HG03565 (cell line): ENCODE results near the gene CTNND2.

Experiments used
- ATAC-seq: cut with Tn5 transposase; IDR thresholded peaks from one replicate; pipeline ENCODE4 v1.9.1; 2021; ENCODE audit warnings: mild to moderate bottlenecking, moderate library complexity; ENCODE audit not compliant: unreplicated experiment

Gene CTNND2

DNA sequence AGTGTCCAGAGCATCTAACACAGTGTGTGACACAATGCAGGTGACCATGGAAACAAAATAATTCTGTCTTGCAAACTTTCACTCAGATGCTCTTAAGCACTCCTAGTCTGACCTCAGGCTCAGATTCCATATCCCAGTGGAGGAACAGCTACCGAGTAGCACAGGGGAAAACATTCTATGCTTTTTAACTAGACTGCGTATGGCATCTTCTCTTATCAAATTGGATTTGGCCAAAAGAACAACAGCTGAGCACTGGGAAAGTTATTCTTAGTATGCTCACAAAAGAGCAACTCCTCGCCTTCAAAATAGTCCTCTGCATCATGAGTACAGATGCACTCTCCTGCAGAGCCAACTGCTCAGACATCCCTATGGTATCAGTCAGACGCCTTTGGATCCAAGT lies 615.0 kb downstream of the CTNND2 start:
- no peak for ATAC-seq

DNA sequence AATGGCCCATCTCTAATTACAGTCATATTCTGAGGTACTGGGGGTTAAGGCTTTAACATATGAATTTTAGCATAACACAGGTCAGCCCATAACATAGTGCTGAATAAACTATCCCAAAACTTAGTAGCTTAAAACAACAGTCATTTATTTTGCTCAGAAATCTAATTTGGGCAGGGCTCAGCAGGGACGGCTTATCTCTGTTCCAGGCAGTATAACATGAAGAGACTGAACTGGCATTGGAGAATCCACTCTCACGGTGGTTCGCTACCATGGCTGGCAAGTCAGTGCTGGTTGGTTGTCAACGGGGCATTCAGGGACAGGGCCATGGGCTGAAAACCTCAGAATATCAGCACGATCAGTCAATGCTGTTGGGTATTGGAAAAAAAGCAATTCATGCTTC lies 622.4 kb downstream of the CTNND2 start:
- no peak for ATAC-seq

GRCh38 chr5:11277323-11277722 lies 626.9 kb downstream of the CTNND2 start:
- ATAC-seq: no peak

GRCh38 chr5:11273180-11273903 lies 630.9 kb downstream of the CTNND2 start:
- ATAC-seq: no peak

DNA sequence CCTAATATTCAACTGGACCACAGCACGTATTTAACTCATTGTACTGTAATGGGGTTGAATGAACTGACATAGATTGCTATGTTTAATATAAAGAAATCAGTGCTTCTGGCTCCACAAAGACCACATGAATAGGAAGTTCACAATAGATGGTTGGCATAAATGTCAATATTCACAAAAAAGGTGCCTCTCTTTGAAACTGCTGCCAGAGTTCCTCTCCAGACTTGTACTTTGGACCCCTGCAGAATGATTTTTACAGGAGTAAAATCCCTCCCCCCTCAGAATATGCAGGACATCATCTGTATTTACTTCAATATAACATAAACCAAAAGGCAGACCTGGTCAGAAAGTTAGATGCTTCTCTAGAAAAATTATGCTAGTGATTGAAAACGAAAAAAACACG lies 634.7 kb downstream of the CTNND2 start:
- ATAC-seq: no peak

DNA sequence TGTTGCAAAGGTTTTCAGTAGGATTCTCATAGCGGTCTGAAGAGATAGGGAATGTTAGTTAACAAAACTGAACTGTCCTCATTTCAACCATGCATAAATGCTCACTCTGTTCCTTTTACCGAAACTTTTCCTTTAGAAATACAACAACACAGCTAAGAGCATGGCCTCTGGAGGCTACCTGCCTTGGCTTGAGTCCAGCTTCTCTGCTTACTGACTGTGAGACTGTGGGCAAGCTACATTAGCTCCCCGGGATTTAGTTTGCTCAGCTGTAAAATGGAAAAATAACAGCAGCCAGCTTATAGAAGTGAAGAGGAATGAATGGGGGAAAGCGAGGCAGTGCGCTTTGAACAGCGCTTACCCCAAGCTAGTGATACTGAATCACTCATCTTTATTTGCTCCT lies 635.4 kb downstream of the CTNND2 start:
- no peak for ATAC-seq

- no peak for ATAC-seq
These were observed 637.9 kb downstream of the CTNND2 start for GRCh38 chr5:11266331-11266730.

DNA sequence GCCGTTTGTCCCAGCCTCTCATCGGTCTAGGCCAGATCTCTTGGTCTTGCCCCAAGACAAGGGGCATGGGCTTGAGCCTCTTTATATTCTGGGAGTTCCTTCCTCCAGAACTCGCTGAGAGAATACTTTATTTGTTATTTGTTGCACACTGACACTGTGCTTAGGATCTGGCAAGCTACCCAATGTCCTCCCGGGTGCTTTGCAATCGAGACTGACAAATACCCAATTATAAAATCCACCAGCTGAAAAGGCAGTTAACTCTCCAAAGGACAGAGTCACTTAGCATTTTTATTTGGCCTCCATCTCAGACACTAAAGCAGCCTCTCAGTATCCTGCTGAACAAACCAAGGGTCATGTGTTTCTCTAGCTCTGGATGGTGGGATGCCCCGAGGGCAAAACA lies 643.0 kb downstream of the CTNND2 start:
- ATAC-seq: no peak

DNA sequence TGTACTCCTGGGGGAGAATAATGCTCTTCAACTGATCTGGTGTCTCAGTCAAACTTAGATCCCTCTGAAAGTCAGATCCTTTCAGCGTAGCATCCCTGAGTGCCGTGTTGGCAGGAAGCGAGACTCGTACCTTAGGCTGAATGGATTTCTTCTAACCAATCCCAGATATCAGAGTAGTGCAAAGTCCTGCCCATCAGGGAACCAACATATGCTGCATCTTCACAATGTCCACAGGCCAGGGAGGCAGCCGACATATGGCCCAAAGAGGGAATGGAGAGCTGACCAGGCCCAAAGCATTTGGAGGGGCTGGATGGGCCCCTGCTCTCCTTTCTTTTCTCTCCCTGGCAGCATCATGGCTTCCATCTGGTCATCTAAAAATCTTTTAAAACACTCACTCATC lies 646.2 kb downstream of the CTNND2 start:
- ATAC-seq: no peak

DNA sequence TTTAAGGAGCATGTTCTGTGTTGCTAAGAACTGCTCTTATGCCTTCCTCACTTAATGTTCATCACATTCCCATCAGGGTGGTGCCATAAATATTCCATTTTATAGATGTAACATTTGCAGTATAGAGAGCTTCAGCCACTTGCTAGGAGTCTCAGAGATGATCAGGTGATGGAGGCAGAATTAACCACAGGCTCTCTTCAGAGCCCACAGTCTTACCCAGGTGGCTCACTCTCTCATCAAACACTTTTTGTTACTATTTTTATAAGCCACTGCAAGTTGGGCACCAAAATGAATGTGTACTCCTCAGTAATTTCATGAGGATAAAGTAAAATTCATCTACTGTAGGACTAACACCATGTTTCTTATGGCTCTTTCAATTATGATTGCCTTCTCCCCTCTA lies 651.7 kb downstream of the CTNND2 start:
- no peak for ATAC-seq

GRCh38 chr5:11252075-11252474 lies 652.2 kb downstream of the CTNND2 start:
- ATAC-seq: no peak

GRCh38 chr5:11251247-11251646 lies 653.0 kb downstream of the CTNND2 start:
- ATAC-seq: no peak

- ATAC-seq: no peak
These were observed 655.3 kb downstream of the CTNND2 start for GRCh38 chr5:11248966-11249365.

- no peak for ATAC-seq
These were observed 657.0 kb downstream of the CTNND2 start for GRCh38 chr5:11247224-11247623.

- ATAC-seq: no peak
These were observed 663.7 kb downstream of the CTNND2 start for GRCh38 chr5:11240293-11241190.

DNA sequence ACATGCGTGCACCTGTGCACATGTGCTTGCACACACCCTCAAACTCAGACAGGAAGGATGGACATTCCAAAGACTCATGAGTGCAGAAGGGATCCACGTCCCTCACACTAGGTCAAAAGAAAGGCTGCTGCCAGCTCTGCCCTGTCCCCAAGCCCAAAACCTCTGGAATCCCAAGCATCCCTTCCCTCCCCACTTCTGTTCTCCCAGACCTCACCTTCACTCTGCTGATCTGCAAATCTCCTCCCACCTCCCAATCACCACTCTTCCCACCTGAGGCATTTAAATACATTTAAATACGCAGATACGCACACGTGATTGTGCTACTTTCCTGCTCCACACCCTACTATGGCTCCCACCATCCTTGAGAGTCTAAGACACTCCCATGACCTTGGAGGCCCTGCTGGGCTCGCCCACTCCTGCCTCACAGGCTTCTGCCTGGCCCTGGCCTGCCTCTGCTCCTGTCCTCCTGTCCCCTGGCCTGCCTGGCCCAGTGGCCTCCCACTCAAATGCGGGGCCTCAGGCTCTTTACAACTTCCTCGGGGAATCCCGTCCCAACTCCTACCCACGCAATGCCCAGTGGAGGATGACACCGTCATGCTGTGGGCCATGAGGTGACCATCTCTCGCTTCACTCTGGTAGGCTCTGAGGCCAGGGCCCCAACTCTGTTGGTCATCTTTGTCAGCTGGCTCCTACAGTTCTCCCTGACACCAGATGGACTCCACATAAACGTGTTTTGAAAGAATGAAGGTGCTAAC lies 664.8 kb downstream of the CTNND2 start:
- ATAC-seq: no peak

DNA sequence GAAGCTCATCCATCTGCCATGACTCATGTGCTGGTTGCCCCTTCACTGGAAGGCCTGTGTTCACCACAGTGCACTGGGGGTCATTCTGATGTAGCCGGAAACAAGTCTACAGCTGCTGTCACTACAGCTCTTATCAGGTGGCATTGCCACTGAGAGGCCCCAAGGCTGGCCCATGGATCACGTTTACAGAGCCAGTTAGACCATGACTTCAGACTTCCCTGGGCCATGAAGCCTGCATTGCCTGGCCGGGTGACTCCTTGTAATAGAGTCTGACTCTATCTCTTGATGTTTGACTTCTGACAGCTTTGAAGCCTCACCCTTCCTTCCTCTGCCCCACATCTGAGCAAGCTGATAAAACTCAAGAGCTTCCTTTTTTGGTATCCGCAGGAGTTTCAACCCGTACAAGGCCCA lies 669.7 kb downstream of the CTNND2 start:
- no peak for ATAC-seq

GRCh38 chr5:11230890-11231289 lies 673.4 kb downstream of the CTNND2 start:
- ATAC-seq: no peak

GRCh38 chr5:11227064-11227463 lies 677.2 kb downstream of the CTNND2 start:
- ATAC-seq: no peak

- no peak for ATAC-seq
These were observed 679.6 kb downstream of the CTNND2 start for GRCh38 chr5:11224436-11225187.

GRCh38 chr5:11222169-11222568 lies 682.1 kb downstream of the CTNND2 start:
- ATAC-seq: no peak
